Astrocyte (in vitro differentiated cells and primary cell): ENCODE data around the gene USP3. TPM values are rescaled to one million over a fixed set of nuclear protein-coding genes. Genes with fewer than 3 reads are reported as not detected.

Experiments used
- DNase-seq: peaks from one replicate; pipeline ENCODE4 v3.0.0-alpha.2; 2010; ENCODE audit warnings: low read depth
- FAIRE-seq: peaks from 2 replicates; lab custom pipeline; 2011; peaks lifted over from hg19 to GRCh38; lab: Jason Lieb, UNC
- H2AFZ ChIP-seq: 2 replicates; pipeline ENCODE4 v1.6.0; 2012; ENCODE audit warnings: low read depth, low read length, inconsistent platforms
- H3K27ac ChIP-seq: 2 replicates; pipeline ENCODE4 v1.5.1; 2011; ENCODE audit warnings: low read depth, low read length, inconsistent platforms
- H3K27me3 ChIP-seq: 2 replicates; pipeline ENCODE4 v1.6.0; 2011; ENCODE audit warnings: low read length, inconsistent platforms; ENCODE audit not compliant: insufficient read depth
- H3K36me3 ChIP-seq: 2 replicates; pipeline ENCODE4 v1.5.1; 2011; ENCODE audit warnings: low read length, inconsistent platforms; ENCODE audit not compliant: insufficient read depth
- H3K4me1 ChIP-seq: 2 replicates; pipeline ENCODE4 v1.5.1; 2011; ENCODE audit warnings: low read length, inconsistent platforms; ENCODE audit not compliant: insufficient read depth
- H3K4me2 ChIP-seq: 2 replicates; pipeline ENCODE4 v1.6.0; 2012; ENCODE audit warnings: low read length, inconsistent platforms
- H3K4me3 ChIP-seq: 2 replicates; pipeline ENCODE4 v1.5.1; 2011; ENCODE audit warnings: low read depth, mild to moderate bottlenecking, low read length, inconsistent platforms; ENCODE audit not compliant: insufficient read depth
- H3K79me2 ChIP-seq: 2 replicates; pipeline ENCODE4 v1.6.0; 2012; ENCODE audit warnings: mild to moderate bottlenecking, low read length, inconsistent platforms; ENCODE audit not compliant: insufficient read depth
- H3K9ac ChIP-seq: 2 replicates; pipeline ENCODE4 v1.6.0; 2012; ENCODE audit warnings: mild to moderate bottlenecking, low read length, inconsistent platforms
- H3K9me3 ChIP-seq: 2 replicates; pipeline ENCODE4 v1.5.1; 2012; ENCODE audit warnings: low read depth, mild to moderate bottlenecking, low read length, inconsistent platforms; ENCODE audit not compliant: insufficient read depth
- H4K20me1 ChIP-seq: 2 replicates; pipeline ENCODE4 v1.6.0; 2012; ENCODE audit warnings: low read length, inconsistent platforms; ENCODE audit not compliant: insufficient read depth
- H3K27ac Mint-ChIP-seq: one replicate; pipeline ENCODE4 v1.8.0; 2021; ENCODE audit warnings: mild to moderate bottlenecking, mixed read lengths; ENCODE audit not compliant: unreplicated experiment
- H3K27me3 Mint-ChIP-seq: one replicate; pipeline ENCODE4 v1.8.0; 2021; ENCODE audit warnings: low read depth, mixed read lengths; ENCODE audit not compliant: unreplicated experiment
- H3K36me3 Mint-ChIP-seq: one replicate; pipeline ENCODE4 v1.8.0; 2021; ENCODE audit warnings: low read depth, mixed read lengths; ENCODE audit not compliant: unreplicated experiment
- H3K4me1 Mint-ChIP-seq: one replicate; pipeline ENCODE4 v1.8.0; 2021; ENCODE audit warnings: low read depth, mixed read lengths; ENCODE audit not compliant: unreplicated experiment
- H3K4me3 Mint-ChIP-seq: one replicate; pipeline ENCODE4 v1.8.0; 2021; ENCODE audit warnings: mild to moderate bottlenecking, moderate library complexity, mixed read lengths; ENCODE audit not compliant: unreplicated experiment
- H3K9me3 Mint-ChIP-seq: one replicate; pipeline ENCODE4 v1.8.0; 2021; ENCODE audit warnings: mild to moderate bottlenecking, mixed read lengths; ENCODE audit not compliant: unreplicated experiment
- EZH2 ChIP-seq: IDR thresholded peaks from 2 replicates; pipeline ENCODE4 v1.6.1; 2012; ENCODE audit warnings: mild to moderate bottlenecking, low read length, inconsistent platforms; ENCODE audit not compliant: insufficient read depth
- total RNA-seq: library from RNA; stranded (reverse); gene quantifications from 2 replicates; pipeline ENCODE4 v1.2.1, GENCODE V29; 2021
- TF ChIP-seq, protein P1 (sequence below): IDR thresholded peaks from 2 replicates; pipeline ENCODE4 v1.5.1; 2011; ENCODE audit warnings: low read depth, mild to moderate bottlenecking, inconsistent platforms, low read length, moderate library complexity; ENCODE audit not compliant: insufficient read depth

The USP3 gene
- total RNA-seq, 1 donor from 2014 or later, result 38.1 TPM

DNA sequence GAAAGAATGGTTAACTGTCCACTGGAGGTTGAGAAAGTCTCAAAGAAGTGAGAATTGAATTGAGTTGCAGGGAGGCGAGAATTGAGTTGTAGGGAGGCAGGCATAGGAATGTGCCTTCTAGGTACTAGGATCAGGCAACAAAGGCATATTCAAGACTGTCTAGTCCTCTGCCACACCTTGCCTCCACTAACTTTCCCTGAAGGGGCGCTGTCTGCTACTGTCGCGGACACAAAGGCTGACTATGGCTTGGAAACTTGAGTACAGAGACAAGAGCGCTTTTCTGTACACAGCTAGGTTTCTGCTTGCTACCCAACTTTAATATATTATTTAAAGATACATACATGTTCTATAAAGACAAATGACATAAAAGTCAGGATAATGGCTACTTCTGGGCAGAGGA lies 82.4 kb downstream of the USP3 start:
- Histone ChIP-seq H3K27me3 (no peaks in the 10 kb centered on the region), H2AFZ (no peak overlapping the region), H3K4me3 (no peak overlapping the region), H3K36me3 (peaks cover 28% of the 10 kb centered on the region), H4K20me1 (peaks cover 4% of the 10 kb centered on the region), H3K9me3 (no peaks in the 10 kb centered on the region), H3K27ac (no peak overlapping the region), H3K4me1 (peaks cover 12% of the 10 kb centered on the region), H3K79me2 (no peaks in the 10 kb centered on the region), H3K4me2 (no peak overlapping the region), H3K9ac (no peak overlapping the region)
- H3K4me1 Mint-ChIP-seq, result peaks cover 20% of the 10 kb centered on the region
- no peaks in the 10 kb centered on the region for H3K9me3 Mint-ChIP-seq
- H3K27me3 Mint-ChIP-seq, result no peaks in the 10 kb centered on the region
- H3K27ac Mint-ChIP-seq, result no peak overlapping the region
- peaks cover 20% of the 10 kb centered on the region for H3K36me3 Mint-ChIP-seq
- TF ChIP-seq EZH2, result no peak
- TF ChIP-seq, protein P1, sequence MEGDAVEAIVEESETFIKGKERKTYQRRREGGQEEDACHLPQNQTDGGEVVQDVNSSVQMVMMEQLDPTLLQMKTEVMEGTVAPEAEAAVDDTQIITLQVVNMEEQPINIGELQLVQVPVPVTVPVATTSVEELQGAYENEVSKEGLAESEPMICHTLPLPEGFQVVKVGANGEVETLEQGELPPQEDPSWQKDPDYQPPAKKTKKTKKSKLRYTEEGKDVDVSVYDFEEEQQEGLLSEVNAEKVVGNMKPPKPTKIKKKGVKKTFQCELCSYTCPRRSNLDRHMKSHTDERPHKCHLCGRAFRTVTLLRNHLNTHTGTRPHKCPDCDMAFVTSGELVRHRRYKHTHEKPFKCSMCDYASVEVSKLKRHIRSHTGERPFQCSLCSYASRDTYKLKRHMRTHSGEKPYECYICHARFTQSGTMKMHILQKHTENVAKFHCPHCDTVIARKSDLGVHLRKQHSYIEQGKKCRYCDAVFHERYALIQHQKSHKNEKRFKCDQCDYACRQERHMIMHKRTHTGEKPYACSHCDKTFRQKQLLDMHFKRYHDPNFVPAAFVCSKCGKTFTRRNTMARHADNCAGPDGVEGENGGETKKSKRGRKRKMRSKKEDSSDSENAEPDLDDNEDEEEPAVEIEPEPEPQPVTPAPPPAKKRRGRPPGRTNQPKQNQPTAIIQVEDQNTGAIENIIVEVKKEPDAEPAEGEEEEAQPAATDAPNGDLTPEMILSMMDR, result no peak
- DNase-seq, result no peak
- no peak overlapping the region for H3K4me3 Mint-ChIP-seq
- FAIRE-seq, result no peak

DNA sequence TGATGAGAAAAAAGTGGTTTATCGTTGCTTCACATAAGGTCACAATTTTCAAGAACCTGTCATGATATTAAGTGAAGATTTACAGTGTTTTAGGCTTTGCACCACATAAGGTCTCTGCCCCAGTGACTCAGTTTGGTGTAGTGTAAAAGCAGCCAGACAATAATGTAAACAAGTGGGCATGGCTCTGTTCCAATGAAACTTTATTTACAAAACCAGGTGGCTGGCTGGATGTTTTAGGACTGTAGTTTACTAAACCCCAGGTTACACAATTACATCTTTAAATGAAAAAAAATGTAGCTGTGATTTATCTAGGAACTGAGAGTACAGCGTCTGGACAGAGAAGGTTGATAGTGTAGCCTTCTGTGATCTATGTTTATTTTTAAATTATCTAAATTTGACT lies 83.1 kb downstream of the USP3 start:
- Histone ChIP-seq H3K9ac (no peak overlapping the region), H3K4me1 (peaks cover 12% of the 10 kb centered on the region), H3K79me2 (no peaks in the 10 kb centered on the region), H3K4me2 (no peak overlapping the region), H3K4me3 (no peak overlapping the region), H3K27ac (no peak overlapping the region), H3K27me3 (no peaks in the 10 kb centered on the region), H4K20me1 (peaks cover 4% of the 10 kb centered on the region), H3K9me3 (no peaks in the 10 kb centered on the region), H2AFZ (no peak overlapping the region), H3K36me3 (peaks cover 28% of the 10 kb centered on the region)
- Mint-ChIP-seq H3K27me3 (no peaks in the 10 kb centered on the region), H3K36me3 (peaks cover 18% of the 10 kb centered on the region), H3K4me1 (peaks cover 17% of the 10 kb centered on the region), H3K4me3 (no peak overlapping the region), H3K9me3 (no peaks in the 10 kb centered on the region), H3K27ac (no peak overlapping the region)
- FAIRE-seq (no peak), DNase-seq (peak; percentile 37)
- no peak for TF ChIP-seq EZH2
- TF ChIP-seq, protein P1, result no peak

DNA sequence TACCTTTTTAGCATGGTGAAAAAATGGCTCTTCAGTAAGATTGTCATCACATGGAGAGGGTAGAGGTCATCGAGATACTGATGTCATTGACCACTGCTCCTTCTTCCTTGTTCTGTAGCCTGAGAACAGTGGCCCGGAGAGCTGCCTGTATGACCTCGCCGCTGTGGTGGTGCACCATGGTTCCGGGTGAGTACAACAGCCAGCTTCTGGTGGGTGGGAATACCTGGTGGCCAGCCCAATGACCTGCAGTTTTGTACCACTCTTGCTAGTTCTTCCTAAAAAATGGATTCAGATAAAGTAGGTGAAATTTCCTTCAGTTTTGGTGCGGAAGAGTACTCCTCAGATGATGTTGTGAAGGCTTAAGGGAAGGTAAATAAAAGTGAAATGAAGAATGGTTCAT lies 84.4 kb downstream of the USP3 start:
- DNase-seq (no peak), FAIRE-seq (no peak)
- Mint-ChIP-seq H3K27me3 (no peaks in the 10 kb centered on the region), H3K4me3 (no peak overlapping the region), H3K4me1 (peaks cover 7% of the 10 kb centered on the region), H3K36me3 (peaks cover 22% of the 10 kb centered on the region), H3K9me3 (no peaks in the 10 kb centered on the region), H3K27ac (no peak overlapping the region)
- no peak for TF ChIP-seq EZH2
- TF ChIP-seq, protein P1, result no peak
- Histone ChIP-seq H3K27me3 (no peaks in the 10 kb centered on the region), H3K79me2 (no peaks in the 10 kb centered on the region), H4K20me1 (peaks cover 4% of the 10 kb centered on the region), H3K9ac (no peak overlapping the region), H3K36me3 (peaks cover 31% of the 10 kb centered on the region), H3K9me3 (no peaks in the 10 kb centered on the region), H3K4me1 (peaks cover 3% of the 10 kb centered on the region), H2AFZ (no peak overlapping the region), H3K4me3 (no peak overlapping the region), H3K4me2 (no peak overlapping the region), H3K27ac (no peak overlapping the region)
